Fibroblast of the aortic adventitia (primary cell): ENCODE data around the gene PLAAT2. TPM values are rescaled to one million over a fixed set of nuclear protein-coding genes. Genes with fewer than 3 reads are reported as not detected.
A peak's percentile ranks its signal among the peaks of the same experiment; 100 is the strongest.

Experiments
- DNase-seq: peaks from one replicate; pipeline ENCODE4 v3.0.0-alpha.2; 2010; ENCODE audit warnings: low read depth
- H3K4me3 ChIP-seq: 2 replicates; pipeline ENCODE4 v1.5.1; 2011; ENCODE audit warnings: low read depth, mild to moderate bottlenecking, control low read depth, low read length, moderate library complexity
- total RNA-seq: library from RNA; depleted of rRNA; stranded (reverse); fragments of >200 nt; gene quantifications from 2 replicates; pipeline ENCODE4 v1.2.3, GENCODE V29; 2012; ENCODE audit warnings: low replicate concordance
- TF ChIP-seq, protein P1 (sequence below): IDR thresholded peaks from 2 replicates; pipeline ENCODE4 v1.5.1; 2011; ENCODE audit warnings: mild to moderate bottlenecking, low read length, control low read depth, inconsistent platforms; ENCODE audit not compliant: insufficient read depth

PLAAT2 gene
- not detected in 2 replicates for total RNA-seq

GRCh38 chr11:63563201-63564055 lies at the start of gene PLAAT2:
TSS of gene PLAAT2 (minus strand) at chr11:63563379. CDS start at chr11:63563324, 55 bp downstream.
- DNase-seq = no peak
- TF ChIP-seq, protein P1, sequence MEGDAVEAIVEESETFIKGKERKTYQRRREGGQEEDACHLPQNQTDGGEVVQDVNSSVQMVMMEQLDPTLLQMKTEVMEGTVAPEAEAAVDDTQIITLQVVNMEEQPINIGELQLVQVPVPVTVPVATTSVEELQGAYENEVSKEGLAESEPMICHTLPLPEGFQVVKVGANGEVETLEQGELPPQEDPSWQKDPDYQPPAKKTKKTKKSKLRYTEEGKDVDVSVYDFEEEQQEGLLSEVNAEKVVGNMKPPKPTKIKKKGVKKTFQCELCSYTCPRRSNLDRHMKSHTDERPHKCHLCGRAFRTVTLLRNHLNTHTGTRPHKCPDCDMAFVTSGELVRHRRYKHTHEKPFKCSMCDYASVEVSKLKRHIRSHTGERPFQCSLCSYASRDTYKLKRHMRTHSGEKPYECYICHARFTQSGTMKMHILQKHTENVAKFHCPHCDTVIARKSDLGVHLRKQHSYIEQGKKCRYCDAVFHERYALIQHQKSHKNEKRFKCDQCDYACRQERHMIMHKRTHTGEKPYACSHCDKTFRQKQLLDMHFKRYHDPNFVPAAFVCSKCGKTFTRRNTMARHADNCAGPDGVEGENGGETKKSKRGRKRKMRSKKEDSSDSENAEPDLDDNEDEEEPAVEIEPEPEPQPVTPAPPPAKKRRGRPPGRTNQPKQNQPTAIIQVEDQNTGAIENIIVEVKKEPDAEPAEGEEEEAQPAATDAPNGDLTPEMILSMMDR = no peak
- H3K4me3 ChIP-seq = no peak within 1 kb of the TSS

DNA sequence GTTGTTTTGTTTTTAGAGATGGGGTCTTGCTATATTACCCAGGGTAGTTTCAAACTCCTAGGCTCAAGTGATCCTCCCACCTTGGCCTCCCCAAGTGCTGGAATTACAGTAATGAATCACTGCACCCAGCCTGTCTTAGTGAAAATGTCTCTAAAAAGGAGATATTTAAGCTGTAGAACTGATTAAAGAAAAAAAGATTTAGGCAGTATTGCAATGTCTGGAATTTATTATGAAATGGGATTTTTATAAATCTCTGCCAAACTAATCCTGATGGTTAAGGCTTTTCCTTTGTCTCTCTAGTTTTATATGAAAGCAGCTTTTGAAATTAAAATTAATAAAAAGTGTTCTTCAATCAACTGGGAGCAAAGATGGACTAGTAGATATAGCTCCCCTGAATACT lies 49.0 kb upstream of the PLAAT2 start:
- TF ChIP-seq, protein P1 = no peak
- DNase-seq = peak; percentile 53
- H3K4me3 ChIP-seq = peak overlapping the region; percentile 4

GRCh38 chr11:63611395-63611747 lies 48.2 kb upstream of the PLAAT2 start:
- TF ChIP-seq, protein P1 = no peak
- no peak for DNase-seq
- H3K4me3 ChIP-seq = no peak overlapping the region

- no peak overlapping the region for H3K4me3 ChIP-seq
- DNase-seq = no peak
- TF ChIP-seq, protein P1 = no peak
Observed at GRCh38 chr11:63610604-63611394, 47.6 kb upstream of the PLAAT2 start.

- TF ChIP-seq, protein P1 = no peak
- no peak overlapping the region for H3K4me3 ChIP-seq
- DNase-seq = no peak
Observed at GRCh38 chr11:63609971-63610580, 46.9 kb upstream of the PLAAT2 start.

- no peak for DNase-seq
- TF ChIP-seq, protein P1 = no peak
- no peak overlapping the region for H3K4me3 ChIP-seq
Observed at GRCh38 chr11:63609536-63609935, 46.4 kb upstream of the PLAAT2 start.
